Mesothelial cell of epicardium (in vitro differentiated cells): ENCODE measurements around the gene ZDHHC11B. TPM values are rescaled to one million over a fixed set of nuclear protein-coding genes. Genes with fewer than 3 reads are reported as not detected.
"Not testable (repeated sequence)": the region's sequence is repeated elsewhere in the genome, so short reads cannot be mapped to it uniquely, and the experiment has no call there.

Experiments
- DNase-seq, 2 experiments: peaks; one replicate each; pipeline ENCODE4 v3.0.0; 2021; ENCODE audit warnings: low spot score in 2 of 2; ENCODE audit not compliant: unreplicated experiment in 2 of 2
- H3K27ac Mint-ChIP-seq: 2 replicates; pipeline ENCODE4 v1.8.0; 2021; ENCODE audit warnings: mixed read lengths
- H3K27me3 Mint-ChIP-seq: 2 replicates; pipeline ENCODE4 v1.8.0; 2021; ENCODE audit warnings: low read depth, mixed read lengths
- H3K36me3 Mint-ChIP-seq: 2 replicates; pipeline ENCODE4 v1.8.0; 2021; ENCODE audit warnings: mixed read lengths
- H3K4me1 Mint-ChIP-seq: 2 replicates; pipeline ENCODE4 v1.8.0; 2021; ENCODE audit warnings: mixed read lengths
- H3K4me3 Mint-ChIP-seq: 2 replicates; pipeline ENCODE4 v1.8.0; 2021; ENCODE audit warnings: mild to moderate bottlenecking, moderate library complexity, mixed read lengths
- H3K9me3 Mint-ChIP-seq: 2 replicates; pipeline ENCODE4 v1.8.0; 2021; ENCODE audit warnings: mixed read lengths
- total RNA-seq: library from RNA; stranded (reverse); gene quantifications from 3 replicates; pipeline ENCODE4 v1.2.1, GENCODE V29; 2021
- TF ChIP-seq, protein P1 (sequence below): fragments of 200-600 bp; sonication (generic); IDR thresholded peaks from one replicate; pipeline ENCODE4 v1.5.0; 2021; ENCODE audit warnings: antibody characterized with exemption; ENCODE audit not compliant: unreplicated experiment

Gene ZDHHC11B
- total RNA-seq, 1 donor from 2014 or later, result 0.74 TPM

GRCh38 chr5:776862-777711 lies 7.4 kb downstream of the ZDHHC11B start:
- DNase-seq, result no peak
- H3K9me3 Mint-ChIP-seq, result no peaks in the 10 kb centered on the region
- peaks cover 16% of the 10 kb centered on the region for H3K27me3 Mint-ChIP-seq
- H3K36me3 Mint-ChIP-seq, result no peaks in the 10 kb centered on the region
- H3K4me3 Mint-ChIP-seq, result no peak overlapping the region
- H3K27ac Mint-ChIP-seq, result no peak overlapping the region
- H3K4me1 Mint-ChIP-seq, result no peaks in the 10 kb centered on the region
- TF ChIP-seq, protein P1, sequence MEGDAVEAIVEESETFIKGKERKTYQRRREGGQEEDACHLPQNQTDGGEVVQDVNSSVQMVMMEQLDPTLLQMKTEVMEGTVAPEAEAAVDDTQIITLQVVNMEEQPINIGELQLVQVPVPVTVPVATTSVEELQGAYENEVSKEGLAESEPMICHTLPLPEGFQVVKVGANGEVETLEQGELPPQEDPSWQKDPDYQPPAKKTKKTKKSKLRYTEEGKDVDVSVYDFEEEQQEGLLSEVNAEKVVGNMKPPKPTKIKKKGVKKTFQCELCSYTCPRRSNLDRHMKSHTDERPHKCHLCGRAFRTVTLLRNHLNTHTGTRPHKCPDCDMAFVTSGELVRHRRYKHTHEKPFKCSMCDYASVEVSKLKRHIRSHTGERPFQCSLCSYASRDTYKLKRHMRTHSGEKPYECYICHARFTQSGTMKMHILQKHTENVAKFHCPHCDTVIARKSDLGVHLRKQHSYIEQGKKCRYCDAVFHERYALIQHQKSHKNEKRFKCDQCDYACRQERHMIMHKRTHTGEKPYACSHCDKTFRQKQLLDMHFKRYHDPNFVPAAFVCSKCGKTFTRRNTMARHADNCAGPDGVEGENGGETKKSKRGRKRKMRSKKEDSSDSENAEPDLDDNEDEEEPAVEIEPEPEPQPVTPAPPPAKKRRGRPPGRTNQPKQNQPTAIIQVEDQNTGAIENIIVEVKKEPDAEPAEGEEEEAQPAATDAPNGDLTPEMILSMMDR, result no peak

- no peaks in the 10 kb centered on the region for H3K4me1 Mint-ChIP-seq
- H3K9me3 Mint-ChIP-seq, result no peaks in the 10 kb centered on the region
- H3K4me3 Mint-ChIP-seq, result no peak overlapping the region
- DNase-seq, result peak; percentile 19 to 38
- peaks cover 16% of the 10 kb centered on the region for H3K27me3 Mint-ChIP-seq
- H3K36me3 Mint-ChIP-seq, result no peaks in the 10 kb centered on the region
- no peak overlapping the region for H3K27ac Mint-ChIP-seq
- TF ChIP-seq, protein P1, result no peak
Measured at GRCh38 chr5:775961-776861, 8.3 kb downstream of the ZDHHC11B start.

DNA sequence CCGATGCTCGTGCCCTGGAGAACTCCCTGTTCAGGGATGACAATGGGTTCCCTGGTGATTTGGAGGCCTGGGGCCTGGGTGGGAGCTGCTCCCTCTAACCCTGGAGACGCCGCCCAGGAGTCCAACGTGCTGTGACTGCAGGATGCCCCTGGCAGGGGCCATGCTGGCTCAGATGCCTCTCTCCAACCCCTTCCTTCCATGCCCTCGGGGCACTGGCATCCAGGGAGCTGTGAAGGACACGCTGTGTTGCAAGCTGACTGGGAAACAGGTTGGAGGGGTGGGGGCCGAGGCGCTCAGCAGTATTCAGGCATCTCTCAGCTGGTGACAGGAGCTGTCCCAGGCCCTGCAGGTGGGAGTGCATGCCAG lies 9.0 kb downstream of the ZDHHC11B start:
- peaks cover 14% of the 10 kb centered on the region for H3K27me3 Mint-ChIP-seq
- H3K27ac Mint-ChIP-seq, H3K9me3 Mint-ChIP-seq, H3K4me3 Mint-ChIP-seq, H3K36me3 Mint-ChIP-seq, DNase-seq, H3K4me1 Mint-ChIP-seq: not testable (repeated sequence)

- H3K4me1 Mint-ChIP-seq, H3K36me3 Mint-ChIP-seq, H3K9me3 Mint-ChIP-seq, H3K4me3 Mint-ChIP-seq, H3K27ac Mint-ChIP-seq: not testable (repeated sequence)
- H3K27me3 Mint-ChIP-seq, result peaks cover 12% of the 10 kb centered on the region
- peak in 1 of 2 experiments; percentile 20 for DNase-seq
Measured at GRCh38 chr5:774854-775505, 9.5 kb downstream of the ZDHHC11B start.

DNA sequence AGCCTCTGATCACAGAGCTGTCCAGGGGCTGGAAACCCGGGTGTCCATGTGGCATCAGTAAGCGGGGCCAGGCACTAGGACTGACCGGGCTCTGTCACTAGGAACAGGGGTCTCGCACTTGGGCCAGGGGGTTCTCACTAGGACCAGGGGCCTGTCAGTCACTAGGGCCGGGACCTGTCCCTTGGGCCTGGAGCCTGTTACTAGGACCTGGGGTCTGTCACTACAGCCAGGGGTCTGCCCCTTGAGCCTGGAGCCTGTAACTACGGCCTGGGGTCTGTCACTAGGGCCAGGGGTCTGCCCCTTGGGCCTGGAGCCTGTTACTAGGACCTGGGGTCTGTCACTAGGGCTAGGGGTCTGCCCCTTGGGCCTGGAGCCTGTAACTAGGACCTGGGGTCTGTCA lies 10.2 kb downstream of the ZDHHC11B start:
- not testable (repeated sequence) for DNase-seq, H3K4me1 Mint-ChIP-seq, H3K36me3 Mint-ChIP-seq, H3K9me3 Mint-ChIP-seq, H3K27ac Mint-ChIP-seq, H3K4me3 Mint-ChIP-seq
- H3K27me3 Mint-ChIP-seq, result peaks cover 12% of the 10 kb centered on the region

DNA sequence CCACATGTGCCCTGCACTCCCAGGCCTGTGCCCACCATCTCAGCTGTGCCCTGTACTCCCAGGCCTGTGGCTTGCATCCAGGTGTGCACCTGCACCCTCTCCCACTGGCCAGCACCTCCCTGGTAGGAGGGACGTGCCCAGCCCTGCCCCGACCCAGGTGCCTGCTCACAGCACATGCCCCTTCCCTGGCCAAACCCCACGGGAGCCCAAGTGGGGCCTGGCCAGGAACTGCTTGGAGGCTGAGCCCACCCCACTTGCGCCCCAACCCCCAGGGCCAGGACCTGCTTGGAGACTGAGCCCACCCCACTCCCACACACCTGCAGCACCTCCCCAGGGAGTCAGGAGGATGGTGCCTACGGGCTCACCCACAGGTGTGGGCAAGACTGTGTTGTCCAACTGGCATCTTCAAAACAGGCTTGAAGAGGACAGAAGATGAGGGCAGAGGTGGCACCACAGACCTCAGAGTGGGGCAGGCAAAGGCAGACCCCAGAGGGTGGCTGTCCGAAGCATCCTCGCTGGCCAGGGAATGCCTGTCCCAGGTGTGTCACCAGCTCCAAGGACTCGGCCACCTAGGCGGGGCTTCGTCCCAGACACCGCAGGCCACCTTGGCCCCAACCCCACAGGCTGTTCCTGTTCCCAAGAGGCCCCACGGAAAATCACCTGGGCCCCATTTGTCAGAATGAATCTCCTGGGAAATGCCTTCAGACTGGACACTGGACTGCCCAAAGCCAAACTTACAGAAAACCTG lies 10.8 kb downstream of the ZDHHC11B start:
- Mint-ChIP-seq H3K4me3 (no peak overlapping the region), H3K27me3 (peaks cover 10% of the 10 kb centered on the region), H3K36me3 (no peaks in the 10 kb centered on the region), H3K27ac (no peak overlapping the region), H3K9me3 (no peaks in the 10 kb centered on the region), H3K4me1 (no peaks in the 10 kb centered on the region)
- peak; percentile 18 to 39 for DNase-seq
- TF ChIP-seq, protein P1, result no peak

- not testable (repeated sequence) for H3K9me3 Mint-ChIP-seq, H3K27me3 Mint-ChIP-seq, DNase-seq, H3K36me3 Mint-ChIP-seq, H3K4me1 Mint-ChIP-seq, H3K27ac Mint-ChIP-seq, H3K4me3 Mint-ChIP-seq
Measured at GRCh38 chr5:772931-773330, 11.6 kb downstream of the ZDHHC11B start.

DNA sequence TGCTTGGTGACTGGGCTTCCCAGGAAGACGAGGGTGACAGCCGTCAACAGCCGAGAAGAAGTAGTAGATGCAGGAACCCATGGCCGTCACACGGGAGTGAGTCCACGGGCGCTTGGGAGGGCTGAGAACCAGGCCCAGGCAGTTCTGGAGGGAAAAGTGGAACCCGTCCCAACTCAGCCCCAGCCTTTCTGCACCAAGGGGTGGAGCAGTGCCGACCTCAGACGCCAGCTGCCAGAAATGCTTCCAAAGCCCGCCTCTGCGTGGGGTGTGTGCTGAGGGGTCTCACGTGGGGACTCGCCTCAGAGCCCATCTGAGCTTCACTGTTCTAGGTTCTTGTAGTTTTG lies 12.0 kb downstream of the ZDHHC11B start:
- not testable (repeated sequence) for DNase-seq, H3K4me1 Mint-ChIP-seq, H3K4me3 Mint-ChIP-seq, H3K9me3 Mint-ChIP-seq, H3K36me3 Mint-ChIP-seq, H3K27ac Mint-ChIP-seq, H3K27me3 Mint-ChIP-seq

GRCh38 chr5:771841-772546 lies 12.5 kb downstream of the ZDHHC11B start:
- DNase-seq, H3K4me1 Mint-ChIP-seq: not testable (repeated sequence)

More at GRCh38 chr5:771841-772546, 12.5 kb downstream of the ZDHHC11B start:
- H3K36me3 Mint-ChIP-seq, H3K4me3 Mint-ChIP-seq, H3K27me3 Mint-ChIP-seq, H3K9me3 Mint-ChIP-seq, H3K27ac Mint-ChIP-seq: not testable (repeated sequence)
